Stimulated activated CD8-positive, alpha-beta memory T cell treated with anti-CD3 and anti-CD28 coated beads, Interleukin-7, amount 100 ng/mL, for 1 hour (primary cell): ENCODE measurements around the gene NHLH2.

Source experiments
- DNase-seq, 2 donors: peaks; one replicate each; pipeline ENCODE4 v3.0.0-alpha.2; 2020; ENCODE audit warnings: low read depth in 2 of 2

NHLH2 gene

GRCh38 chr1:115840605-115841460 lies at the start of gene NHLH2:
TSS of gene NHLH2 (minus strand) at chr1:115841126. CDS start at chr1:115838372, 2,754 bp downstream.
- no peak for DNase-seq

- no peak for DNase-seq
These were observed 49.7 kb upstream of the NHLH2 start for GRCh38 chr1:115890580-115890979.

DNA sequence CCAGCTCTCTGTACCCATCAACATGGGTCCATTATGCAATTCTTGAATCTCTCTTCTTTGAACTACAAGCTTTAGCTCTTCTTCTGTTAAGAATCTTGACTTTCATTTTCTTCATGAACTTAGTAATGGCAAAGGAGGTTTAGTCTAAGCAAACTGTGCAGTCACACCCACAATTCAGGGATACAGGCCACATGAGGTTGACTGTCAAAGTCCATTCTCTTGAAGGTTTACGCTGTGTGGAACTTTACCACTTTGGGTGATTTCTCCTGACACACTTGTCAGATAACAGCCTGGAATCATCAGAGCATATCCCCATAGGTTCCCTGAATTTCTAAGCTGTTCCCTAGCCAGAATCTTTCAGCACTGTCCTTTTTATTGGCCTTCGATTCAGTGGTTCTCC lies 48.0 kb upstream of the NHLH2 start:
- no peak for DNase-seq

DNA sequence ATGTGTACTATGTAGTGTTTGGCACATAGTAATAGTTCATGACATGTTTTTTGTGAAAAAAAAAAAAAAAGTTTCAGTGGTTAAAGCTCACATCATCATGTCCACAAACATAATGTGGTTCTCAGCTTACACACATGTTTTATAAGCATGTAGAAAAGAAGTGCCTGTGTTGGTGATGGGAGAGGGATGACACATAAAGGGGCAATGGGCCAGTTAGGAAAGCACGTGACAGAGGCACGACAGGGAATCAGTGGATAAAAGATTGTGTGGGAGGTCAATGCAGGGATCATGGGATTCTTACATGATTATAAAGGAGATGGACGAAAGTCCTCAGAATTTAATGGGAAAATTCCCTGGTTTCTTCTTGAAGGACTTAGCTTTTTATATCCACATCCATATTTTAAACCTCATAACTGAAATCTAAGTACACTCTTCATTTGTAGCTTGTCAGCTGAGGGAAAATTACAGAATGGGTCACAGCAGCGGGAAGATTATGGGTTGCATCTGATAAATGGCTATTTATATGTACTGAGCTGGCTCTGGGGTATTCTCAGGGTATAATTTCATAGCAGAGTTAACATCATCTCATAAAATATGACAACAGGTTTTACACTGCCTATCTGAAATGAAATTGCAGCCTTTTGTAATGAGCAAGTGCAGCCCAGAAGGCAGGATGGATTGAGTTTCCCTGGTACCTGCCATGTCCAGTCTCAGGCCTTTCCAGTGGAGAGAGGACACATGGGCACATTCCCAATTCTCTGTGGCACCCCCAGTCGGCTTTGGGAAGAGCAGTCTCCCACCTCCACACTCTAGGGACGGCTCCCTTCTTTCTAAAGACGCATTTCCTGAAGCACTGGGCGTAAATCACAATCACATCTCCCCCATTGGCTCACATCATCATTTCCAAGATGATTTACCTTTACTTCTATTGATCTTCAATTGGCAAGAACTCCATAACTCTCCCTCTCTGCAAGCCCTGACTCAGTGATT lies 42.3 kb upstream of the NHLH2 start:
- no peak for DNase-seq

DNA sequence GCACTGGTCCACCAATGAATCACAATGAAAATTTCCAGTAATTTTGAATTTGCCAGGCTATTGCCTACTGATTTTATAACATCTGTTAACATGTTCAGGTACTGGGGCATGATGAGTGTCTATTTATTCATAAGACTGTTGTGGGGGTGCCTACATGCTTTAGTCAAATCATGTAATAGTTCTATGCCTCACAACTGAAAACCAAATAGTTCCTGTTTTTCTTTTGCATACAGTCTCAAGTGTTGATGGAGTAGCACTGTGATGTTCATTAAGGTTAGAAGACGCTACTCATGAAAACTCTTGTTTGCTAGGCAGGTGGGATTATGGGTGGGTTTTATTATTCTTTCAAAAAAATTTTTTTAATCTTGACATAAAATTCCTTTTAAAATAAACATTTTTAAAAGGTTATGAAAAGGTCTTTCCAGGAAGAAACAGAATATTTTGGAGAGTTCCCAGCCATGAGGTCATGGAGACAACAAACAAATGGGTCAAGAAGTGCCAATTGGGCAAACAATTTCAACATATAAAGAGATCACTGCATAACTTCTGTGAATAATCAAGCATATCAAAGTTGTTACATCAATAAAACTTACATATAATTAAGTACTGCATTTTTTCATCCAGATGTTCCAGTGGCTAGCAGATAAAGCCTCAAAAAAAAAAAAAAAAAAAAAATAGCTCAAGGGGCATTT lies 40.2 kb upstream of the NHLH2 start:
- no peak for DNase-seq

GRCh38 chr1:115879977-115880376 lies 39.1 kb upstream of the NHLH2 start:
- no peak for DNase-seq

- no peak for DNase-seq
These were observed 36.6 kb upstream of the NHLH2 start for GRCh38 chr1:115877511-115877910.

DNA sequence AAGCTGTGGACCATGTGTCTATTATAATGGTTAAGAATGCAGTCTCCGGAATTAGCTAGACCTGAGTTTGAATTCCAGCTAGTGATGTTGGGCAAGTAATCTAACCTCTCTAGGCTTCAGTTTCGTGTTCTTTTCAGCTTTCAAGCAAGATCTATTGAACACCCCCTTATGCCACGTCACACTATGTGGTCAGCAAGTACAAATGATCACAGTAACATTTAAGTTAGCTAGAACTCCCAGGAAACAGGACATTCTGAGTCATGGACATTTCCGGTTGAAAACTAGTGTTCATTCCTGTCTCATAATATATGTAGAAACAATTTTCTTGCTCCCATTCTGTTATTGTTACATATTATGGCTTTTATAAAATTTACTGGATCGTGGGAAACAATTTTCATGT lies 34.0 kb upstream of the NHLH2 start:
- no peak for DNase-seq

DNA sequence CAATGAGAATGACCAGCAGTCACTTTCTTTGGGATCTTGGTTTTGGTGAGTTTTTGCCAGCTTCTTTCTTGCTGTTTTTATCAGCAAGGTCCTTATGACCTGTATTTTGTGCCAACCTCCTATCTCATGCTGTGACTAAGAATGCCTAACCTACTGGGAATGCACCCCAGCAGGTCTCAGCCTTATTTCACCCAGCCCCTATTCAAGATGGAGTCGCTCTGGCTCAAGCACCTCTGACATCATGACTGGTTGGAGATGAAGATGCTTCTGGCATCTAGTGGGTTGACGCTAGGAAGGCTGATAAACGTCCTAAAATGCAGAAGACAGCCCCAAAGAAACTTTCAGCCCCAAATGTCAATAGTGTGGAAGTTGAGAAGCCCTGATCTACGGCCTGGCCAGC lies 33.6 kb upstream of the NHLH2 start:
- no peak for DNase-seq

DNA sequence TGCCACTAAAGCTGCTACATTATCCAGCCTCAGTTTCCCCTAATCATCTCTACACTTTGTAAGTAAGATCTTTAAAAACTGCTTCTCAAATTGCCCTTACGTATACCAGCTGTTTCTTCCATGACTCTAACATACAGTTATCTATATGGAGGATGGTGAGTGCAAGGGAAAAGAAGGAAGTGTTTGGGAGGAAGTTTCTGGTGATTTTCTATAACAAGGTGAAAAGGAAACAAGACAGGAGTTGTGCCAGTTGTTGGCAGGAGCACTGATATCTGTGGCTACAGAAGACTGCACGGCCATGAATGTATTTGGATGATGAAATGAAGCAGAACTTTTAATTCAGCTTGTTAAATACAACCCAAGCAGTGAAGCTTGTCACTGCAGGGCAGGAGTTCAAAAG lies 32.3 kb upstream of the NHLH2 start:
- DNase-seq, result no peak

DNA sequence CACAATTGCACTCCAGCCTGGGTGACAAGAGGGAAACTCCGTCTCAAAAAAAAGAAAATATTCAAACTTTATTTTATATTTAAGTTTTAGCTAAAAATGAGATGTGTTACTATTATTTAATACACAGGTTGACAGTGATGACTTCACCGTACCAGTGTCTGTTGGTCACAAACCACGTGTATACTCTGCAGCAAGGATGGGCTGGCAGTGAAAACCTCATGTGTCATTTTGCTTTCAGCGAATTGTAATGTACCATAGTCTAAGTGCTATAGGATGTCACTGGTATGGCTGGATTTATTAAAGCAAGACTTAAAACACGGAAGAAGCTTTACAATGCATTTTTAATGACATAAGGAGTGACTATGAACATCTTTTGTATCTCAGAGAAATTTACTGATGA lies 28.1 kb upstream of the NHLH2 start:
- no peak for DNase-seq

DNA sequence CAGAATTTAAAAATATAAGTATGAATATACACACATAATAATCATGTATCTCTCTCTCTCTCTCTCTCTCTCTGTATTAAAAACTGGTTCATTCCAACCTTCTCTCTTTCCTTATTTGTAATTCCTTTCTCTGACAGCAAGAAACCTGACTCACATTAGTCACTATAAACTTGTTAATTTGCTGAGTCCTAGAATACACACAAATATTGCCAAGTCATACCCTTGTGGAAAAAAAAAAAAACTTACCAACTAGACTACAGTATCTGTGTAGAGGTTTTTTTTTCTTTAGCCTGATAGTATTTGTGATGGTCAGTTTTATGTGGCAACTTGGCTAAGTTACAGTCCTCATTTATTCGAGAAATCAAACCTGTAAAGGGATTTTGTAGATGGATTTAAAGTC lies 26.3 kb upstream of the NHLH2 start:
- no peak for DNase-seq

DNA sequence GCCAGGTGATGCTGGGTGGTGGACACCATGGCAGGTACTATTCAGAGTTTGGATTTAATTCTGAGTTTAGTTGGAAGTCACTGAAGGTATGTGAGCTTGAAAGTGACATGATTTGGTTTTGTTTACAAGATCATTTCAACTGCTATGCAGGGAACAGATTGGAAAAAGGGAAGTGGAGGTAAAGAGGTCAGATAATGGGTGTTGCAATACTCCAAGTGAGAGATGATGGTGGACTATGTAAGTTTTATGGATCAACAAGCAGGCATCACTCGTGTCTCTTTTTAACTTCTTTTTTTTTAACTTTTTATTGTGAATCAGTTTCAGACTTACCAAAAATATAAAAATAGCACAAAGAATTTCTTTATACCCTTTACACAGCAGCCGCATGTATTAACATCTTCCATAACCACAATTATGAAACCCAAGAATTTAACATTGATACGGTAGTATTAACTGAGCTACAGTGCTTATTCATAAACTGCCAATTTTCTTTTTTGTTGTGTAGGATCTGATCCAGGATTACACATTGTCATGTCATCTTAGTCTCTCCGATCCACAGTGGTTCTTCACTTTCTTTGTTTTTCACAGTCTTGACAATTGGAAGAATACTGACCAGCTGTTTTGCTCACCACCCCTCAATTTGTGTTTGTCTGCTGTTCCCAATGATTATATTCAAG lies 24.9 kb upstream of the NHLH2 start:
- no peak for DNase-seq

DNA sequence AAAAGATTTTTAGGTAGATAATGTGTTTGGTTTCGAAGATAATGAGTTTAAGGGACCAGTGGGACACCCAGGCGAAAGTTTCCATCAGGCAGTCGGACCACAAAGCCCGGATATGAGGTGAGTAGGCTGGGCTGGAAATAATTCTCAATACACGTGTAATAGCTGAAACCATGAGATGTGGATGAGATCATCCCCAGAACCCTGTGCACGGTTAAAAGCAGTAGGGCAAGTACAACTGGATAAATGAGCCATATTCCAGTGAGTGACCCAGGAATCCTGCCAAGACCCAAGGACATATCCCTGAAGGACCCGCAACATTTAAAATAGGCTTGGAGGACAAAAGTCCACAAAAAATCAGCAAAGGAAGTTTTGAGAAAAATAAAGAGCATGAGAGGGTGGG lies 21.5 kb upstream of the NHLH2 start:
- no peak for DNase-seq

DNA sequence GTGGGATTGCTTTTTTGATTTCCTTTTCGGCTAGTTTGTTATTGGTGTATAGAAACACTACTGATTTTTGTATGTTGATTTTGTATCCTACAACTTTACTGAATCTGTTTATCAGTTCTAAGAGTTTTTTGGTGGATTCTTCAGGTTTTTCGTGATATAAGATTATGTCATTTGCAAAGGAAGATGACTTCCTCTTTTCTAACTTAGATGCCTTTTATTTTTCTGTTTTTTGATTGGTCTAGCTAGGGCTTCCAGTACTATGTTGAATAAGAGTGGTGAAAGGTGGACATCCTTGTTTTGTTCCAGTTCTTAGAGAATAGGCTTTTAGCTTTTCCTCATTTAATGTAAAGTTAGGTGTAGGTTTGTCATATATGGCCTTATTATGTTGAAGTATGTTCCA lies 13.1 kb upstream of the NHLH2 start:
- DNase-seq, result no peak

DNA sequence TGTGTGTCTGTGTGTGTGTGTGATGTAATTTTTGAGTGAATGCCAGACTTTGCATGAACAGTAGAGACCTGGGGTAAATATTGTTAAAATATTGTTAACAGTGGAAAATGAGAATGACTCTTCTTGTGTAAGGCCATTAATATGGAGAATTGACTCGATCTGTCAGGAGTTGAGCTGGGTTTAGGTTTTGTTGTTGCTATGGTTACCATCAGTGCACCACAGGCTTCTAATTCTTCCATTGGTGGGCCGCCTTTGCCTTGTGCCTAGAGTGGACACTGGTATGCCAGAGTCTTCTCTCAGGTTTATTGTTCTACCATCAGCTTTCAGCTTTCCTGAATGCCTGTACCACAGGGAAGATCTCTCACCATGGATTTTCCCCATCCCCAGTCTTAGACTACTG lies 10.0 kb upstream of the NHLH2 start:
- DNase-seq, result no peak

DNA sequence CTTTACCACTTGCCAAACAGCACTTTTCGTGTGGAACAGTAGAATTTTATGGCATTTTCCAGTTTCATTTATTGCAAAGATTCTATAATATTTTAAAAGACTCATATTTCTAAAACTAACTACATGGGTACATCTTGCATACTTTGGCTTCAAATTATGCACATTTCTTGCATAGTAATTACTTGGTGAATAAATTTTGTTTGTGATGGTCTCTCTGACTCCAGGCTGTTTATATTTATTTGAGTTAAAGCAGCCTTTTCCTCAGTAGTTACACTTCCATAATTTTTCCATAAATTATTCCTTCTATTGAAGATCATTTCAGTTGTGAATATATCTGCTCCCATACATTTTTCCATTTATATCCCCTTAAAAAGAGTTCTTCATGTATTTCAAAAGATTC lies 6.9 kb upstream of the NHLH2 start:
- DNase-seq, result no peak

- no peak for DNase-seq
These were observed 2.0 kb upstream of the NHLH2 start for GRCh38 chr1:115842948-115843347.

DNA sequence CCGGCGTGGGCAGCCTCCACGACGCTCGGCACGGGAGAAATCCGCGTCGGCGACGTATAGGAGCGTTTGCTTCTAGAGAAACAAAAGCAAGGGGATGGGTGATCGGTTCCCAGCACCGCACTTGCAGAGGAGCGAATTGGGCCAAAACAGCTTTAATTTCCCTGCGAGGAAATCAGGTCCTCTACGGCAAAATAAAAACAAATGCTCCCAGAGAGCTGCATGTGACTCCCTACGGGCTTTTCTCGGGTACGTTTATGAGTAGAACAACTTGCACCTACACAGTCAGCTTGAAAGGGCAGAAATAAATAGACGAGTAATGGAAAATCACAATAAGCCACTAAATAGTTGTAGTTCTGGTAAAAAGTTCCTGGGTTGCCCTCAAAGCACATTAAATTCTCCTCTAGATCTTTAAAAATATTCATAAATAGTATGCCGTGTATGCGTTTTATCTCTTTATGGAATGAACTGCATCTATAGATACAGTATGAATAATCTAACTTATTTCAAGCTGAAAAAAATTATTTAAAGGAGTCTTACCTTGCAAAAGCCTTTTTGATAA lies 1.2 kb downstream of the NHLH2 start:
- no peak for DNase-seq

DNA sequence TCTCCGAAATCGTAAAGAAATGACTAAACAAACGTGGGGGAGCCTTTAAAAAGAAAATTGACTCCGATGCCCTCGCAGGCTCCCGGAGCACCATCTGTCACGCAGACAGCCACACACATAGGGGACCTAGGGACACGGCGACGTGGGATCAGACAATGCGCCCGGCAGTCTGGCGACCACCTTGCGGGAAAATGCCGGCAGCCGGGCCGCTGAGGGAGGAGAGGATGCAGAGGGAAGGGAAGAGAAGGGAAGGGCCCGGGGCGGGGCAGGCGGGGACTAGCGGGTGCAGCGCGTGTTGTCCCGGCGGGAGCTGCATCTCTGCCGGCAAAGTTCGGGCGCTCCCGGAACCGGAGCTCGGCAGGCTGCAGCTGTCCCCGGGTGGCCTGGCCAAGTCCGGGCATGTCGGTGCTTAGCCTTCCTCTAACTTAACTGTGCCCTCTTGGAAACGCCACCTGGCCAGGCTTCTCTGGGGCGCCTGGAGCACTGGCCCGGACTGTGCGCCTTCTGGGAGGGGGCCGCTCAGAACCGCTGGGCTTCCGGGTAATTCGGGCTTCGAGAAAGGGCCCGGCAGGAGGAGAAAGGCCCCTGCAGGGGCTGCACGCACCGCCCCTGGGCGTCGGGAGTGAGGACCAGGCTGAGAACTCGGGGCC lies 1.8 kb downstream of the NHLH2 start:
- DNase-seq, result no peak
